ENCODE data around the gene SEPTIN2. TPM values are rescaled to one million over a fixed set of nuclear protein-coding genes. Genes with fewer than 3 reads are reported as not detected.

Gene SEPTIN2
- total RNA-seq, 2 donors from 2014 or later: 180 to 230 TPM

- peak overlapping the region; percentile 28 for H3K27ac Mint-ChIP-seq
- ATAC-seq (replicated peaks): peak; percentile 40
- H3K4me1 Mint-ChIP-seq: peaks cover 41% of the 10 kb centered on the region
- H3K27me3 Mint-ChIP-seq: no peaks in the 10 kb centered on the region
- peak overlapping the region; percentile 58 for H3K4me3 Mint-ChIP-seq
- peaks cover 31% of the 10 kb centered on the region for H3K36me3 Mint-ChIP-seq (ENCODE audit: low read depth)
- no peaks in the 10 kb centered on the region for H3K9me3 Mint-ChIP-seq
Observed at GRCh38 chr2:241298673-241299072, 17.1 kb upstream of the SEPTIN2 start.

- Mint-ChIP-seq H3K27ac (peak overlapping the region; percentile 36), H3K4me3 (peak overlapping the region; percentile 58), H3K4me1 (peaks cover 40% of the 10 kb centered on the region)
Observed at GRCh38 chr2:241300000-241300399, 15.7 kb upstream of the SEPTIN2 start.

GRCh38 chr2:241302083-241302482, 13.6 kb upstream of the SEPTIN2 start:
- ATAC-seq (replicated peaks): no peak
- Mint-ChIP-seq H3K36me3 (ENCODE audit: low read depth) (peaks cover 34% of the 10 kb centered on the region), H3K4me3 (no peak overlapping the region), H3K4me1 (peaks cover 32% of the 10 kb centered on the region), H3K27me3 (no peaks in the 10 kb centered on the region), H3K27ac (no peak overlapping the region), H3K9me3 (no peaks in the 10 kb centered on the region)

More at GRCh38 chr2:241300000-241300399, 15.7 kb upstream of the SEPTIN2 start:
- peak; percentile 93 for ATAC-seq (replicated peaks)
- Mint-ChIP-seq H3K9me3 (no peaks in the 10 kb centered on the region), H3K36me3 (ENCODE audit: low read depth) (peaks cover 41% of the 10 kb centered on the region), H3K27me3 (no peaks in the 10 kb centered on the region)

GRCh38 chr2:241302759-241303651, 12.7 kb upstream of the SEPTIN2 start:
- ATAC-seq (replicated peaks): no peak
- H3K27ac Mint-ChIP-seq: no peak overlapping the region

GRCh38 chr2:241304039-241304670, 11.6 kb upstream of the SEPTIN2 start:
- H3K27ac Mint-ChIP-seq: peak overlapping the region; percentile 8
- peaks cover 33% of the 10 kb centered on the region for H3K36me3 Mint-ChIP-seq (ENCODE audit: low read depth)
- H3K4me3 Mint-ChIP-seq: no peak overlapping the region
- H3K4me1 Mint-ChIP-seq: peaks cover 33% of the 10 kb centered on the region
- H3K9me3 Mint-ChIP-seq: no peaks in the 10 kb centered on the region
- H3K27me3 Mint-ChIP-seq: no peaks in the 10 kb centered on the region
- ATAC-seq (replicated peaks): no peak

More at GRCh38 chr2:241302759-241303651, 12.7 kb upstream of the SEPTIN2 start:
- peaks cover 31% of the 10 kb centered on the region for H3K4me1 Mint-ChIP-seq
- H3K36me3 Mint-ChIP-seq (ENCODE audit: low read depth): peaks cover 32% of the 10 kb centered on the region
- H3K4me3 Mint-ChIP-seq: no peak overlapping the region
- H3K27me3 Mint-ChIP-seq: no peaks in the 10 kb centered on the region
- H3K9me3 Mint-ChIP-seq: no peaks in the 10 kb centered on the region

- H3K4me3 Mint-ChIP-seq: peak overlapping the region; percentile 56
- H3K27me3 Mint-ChIP-seq: no peaks in the 10 kb centered on the region
- H3K36me3 Mint-ChIP-seq (ENCODE audit: low read depth): peaks cover 55% of the 10 kb centered on the region
- no peaks in the 10 kb centered on the region for H3K9me3 Mint-ChIP-seq
- H3K27ac Mint-ChIP-seq: peak overlapping the region; percentile 71
- peaks cover 54% of the 10 kb centered on the region for H3K4me1 Mint-ChIP-seq
- ATAC-seq (replicated peaks): no peak
Observed at GRCh38 chr2:241307055-241307454, 8.7 kb upstream of the SEPTIN2 start.

GRCh38 chr2:241308267-241308666, 7.5 kb upstream of the SEPTIN2 start:
- H3K4me1 Mint-ChIP-seq: peaks cover 59% of the 10 kb centered on the region
- H3K9me3 Mint-ChIP-seq: no peaks in the 10 kb centered on the region
- H3K27ac Mint-ChIP-seq: peak overlapping the region; percentile 89

GRCh38 chr2:241308832-241309500, 6.8 kb upstream of the SEPTIN2 start:
- Mint-ChIP-seq H3K9me3 (no peaks in the 10 kb centered on the region), H3K27me3 (no peaks in the 10 kb centered on the region), H3K4me3 (peak overlapping the region; percentile 94), H3K36me3 (ENCODE audit: low read depth) (peaks cover 58% of the 10 kb centered on the region), H3K4me1 (peaks cover 57% of the 10 kb centered on the region), H3K27ac (peak overlapping the region; percentile 89)
- no peak for ATAC-seq (replicated peaks)

More at GRCh38 chr2:241308267-241308666, 7.5 kb upstream of the SEPTIN2 start:
- ATAC-seq (replicated peaks): no peak
- Mint-ChIP-seq H3K36me3 (ENCODE audit: low read depth) (peaks cover 62% of the 10 kb centered on the region), H3K4me3 (peak overlapping the region; percentile 56), H3K27me3 (no peaks in the 10 kb centered on the region)

GRCh38 chr2:241309684-241310117, 6.0 kb upstream of the SEPTIN2 start:
- H3K4me3 Mint-ChIP-seq: peak overlapping the region; percentile 94
- no peaks in the 10 kb centered on the region for H3K27me3 Mint-ChIP-seq
- peak overlapping the region; percentile 89 for H3K27ac Mint-ChIP-seq
- no peaks in the 10 kb centered on the region for H3K9me3 Mint-ChIP-seq
- peaks cover 54% of the 10 kb centered on the region for H3K36me3 Mint-ChIP-seq (ENCODE audit: low read depth)
- ATAC-seq (replicated peaks): peak; percentile 91
- peaks cover 57% of the 10 kb centered on the region for H3K4me1 Mint-ChIP-seq

GRCh38 chr2:241310917-241311566, 4.7 kb upstream of the SEPTIN2 start:
- no peaks in the 10 kb centered on the region for H3K27me3 Mint-ChIP-seq
- peaks cover 52% of the 10 kb centered on the region for H3K4me1 Mint-ChIP-seq
- peak overlapping the region; percentile 94 for H3K4me3 Mint-ChIP-seq
- no peaks in the 10 kb centered on the region for H3K9me3 Mint-ChIP-seq
- ATAC-seq (replicated peaks): no peak
- peak overlapping the region; percentile 89 for H3K27ac Mint-ChIP-seq
- peaks cover 54% of the 10 kb centered on the region for H3K36me3 Mint-ChIP-seq (ENCODE audit: low read depth)

- Mint-ChIP-seq H3K9me3 (no peaks in the 10 kb centered on the region), H3K36me3 (ENCODE audit: low read depth) (peaks cover 64% of the 10 kb centered on the region), H3K4me1 (peaks cover 57% of the 10 kb centered on the region), H3K27ac (peak overlapping the region; percentile 89), H3K4me3 (peak overlapping the region; percentile 94), H3K27me3 (no peaks in the 10 kb centered on the region)
- no peak for ATAC-seq (replicated peaks)
Observed at GRCh38 chr2:241312082-241312481, 3.6 kb upstream of the SEPTIN2 start.

GRCh38 chr2:241313543-241314095, 2.1 kb upstream of the SEPTIN2 start:
- Mint-ChIP-seq H3K27me3 (no peaks in the 10 kb centered on the region), H3K9me3 (no peaks in the 10 kb centered on the region), H3K4me1 (peaks cover 61% of the 10 kb centered on the region), H3K27ac (peak overlapping the region; percentile 82), H3K36me3 (ENCODE audit: low read depth) (peaks cover 69% of the 10 kb centered on the region), H3K4me3 (peak overlapping the region; percentile 94)
- no peak for ATAC-seq (replicated peaks)

GRCh38 chr2:241314226-241315092, 1.3 kb upstream of the SEPTIN2 start:
- Mint-ChIP-seq H3K4me1 (peaks cover 56% of the 10 kb centered on the region), H3K4me3 (peak overlapping the region; percentile 94), H3K9me3 (no peaks in the 10 kb centered on the region), H3K27me3 (no peaks in the 10 kb centered on the region), H3K36me3 (ENCODE audit: low read depth) (peaks cover 69% of the 10 kb centered on the region), H3K27ac (peak overlapping the region; percentile 100)
- ATAC-seq (replicated peaks): no peak
